GM15510 (cell line): ENCODE results near the gene DOK3.

Source experiments
- POLR2A ChIP-seq: IDR thresholded peaks from 3 replicates; pipeline ENCODE4 v1.6.1; 2011; ENCODE audit warnings: borderline replicate concordance; ENCODE audit not compliant: insufficient read length; ENCODE audit errors: extremely low read depth

DOK3 gene

DNA sequence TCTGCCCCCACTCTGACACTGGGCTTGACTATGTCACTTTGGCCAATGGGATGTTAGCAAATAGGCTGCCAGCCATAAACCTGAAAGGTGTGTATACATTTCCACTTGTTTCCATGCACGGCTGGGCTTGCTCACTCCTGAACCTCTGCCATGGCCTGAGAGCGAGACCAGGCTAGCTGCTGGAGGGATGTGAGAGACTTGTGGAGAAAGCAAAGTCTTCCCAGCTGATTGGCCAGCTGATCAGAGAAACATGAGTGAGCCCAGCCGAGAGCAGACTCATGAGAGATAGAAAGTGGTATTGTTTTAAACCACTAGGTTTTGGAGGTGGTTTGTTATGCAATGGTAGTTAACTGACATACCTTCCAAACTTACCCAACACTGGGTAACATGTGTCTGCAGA is 30.8 kb upstream of the DOK3 start:
- no peak for TF ChIP-seq POLR2A

DNA sequence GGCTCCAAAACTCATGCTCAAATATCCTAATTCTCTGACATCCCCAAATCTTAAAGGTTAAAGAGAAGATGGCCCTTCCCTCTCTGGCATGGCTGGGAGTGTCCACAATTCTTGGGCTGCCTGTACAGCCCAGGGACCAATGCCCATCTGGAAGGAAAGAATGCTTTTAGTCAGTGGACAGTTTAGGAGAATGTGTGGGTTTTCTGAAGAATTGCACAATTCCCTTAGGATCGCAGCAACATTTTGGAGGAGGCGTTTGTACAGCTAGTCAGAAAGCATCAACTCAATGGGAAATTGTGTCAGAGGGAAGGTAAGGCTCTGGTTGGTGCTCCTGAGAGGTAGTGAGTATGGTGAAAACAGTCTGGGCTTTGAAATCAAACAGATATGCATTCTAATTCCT is 29.8 kb upstream of the DOK3 start:
- no peak for TF ChIP-seq POLR2A

DNA sequence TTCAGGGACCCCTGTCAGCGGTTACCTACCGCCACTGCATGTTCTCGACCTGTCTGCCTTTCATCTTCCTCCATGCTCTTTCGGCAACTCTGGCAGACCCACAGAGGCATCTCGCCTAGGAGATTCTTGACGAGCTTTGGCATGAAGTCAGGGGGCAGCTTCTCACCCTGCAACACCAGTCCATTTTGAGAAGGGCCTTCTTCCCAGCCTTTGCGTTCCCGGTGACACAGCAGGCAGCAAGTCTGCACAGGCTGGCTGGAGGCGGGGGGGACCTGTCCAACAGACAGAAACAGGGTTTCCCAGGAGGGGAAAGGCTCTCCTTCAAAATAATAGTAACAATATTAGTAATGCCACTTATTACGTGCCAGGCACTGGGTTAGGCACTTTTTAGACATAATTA is 29.2 kb upstream of the DOK3 start:
- no peak for TF ChIP-seq POLR2A

DNA sequence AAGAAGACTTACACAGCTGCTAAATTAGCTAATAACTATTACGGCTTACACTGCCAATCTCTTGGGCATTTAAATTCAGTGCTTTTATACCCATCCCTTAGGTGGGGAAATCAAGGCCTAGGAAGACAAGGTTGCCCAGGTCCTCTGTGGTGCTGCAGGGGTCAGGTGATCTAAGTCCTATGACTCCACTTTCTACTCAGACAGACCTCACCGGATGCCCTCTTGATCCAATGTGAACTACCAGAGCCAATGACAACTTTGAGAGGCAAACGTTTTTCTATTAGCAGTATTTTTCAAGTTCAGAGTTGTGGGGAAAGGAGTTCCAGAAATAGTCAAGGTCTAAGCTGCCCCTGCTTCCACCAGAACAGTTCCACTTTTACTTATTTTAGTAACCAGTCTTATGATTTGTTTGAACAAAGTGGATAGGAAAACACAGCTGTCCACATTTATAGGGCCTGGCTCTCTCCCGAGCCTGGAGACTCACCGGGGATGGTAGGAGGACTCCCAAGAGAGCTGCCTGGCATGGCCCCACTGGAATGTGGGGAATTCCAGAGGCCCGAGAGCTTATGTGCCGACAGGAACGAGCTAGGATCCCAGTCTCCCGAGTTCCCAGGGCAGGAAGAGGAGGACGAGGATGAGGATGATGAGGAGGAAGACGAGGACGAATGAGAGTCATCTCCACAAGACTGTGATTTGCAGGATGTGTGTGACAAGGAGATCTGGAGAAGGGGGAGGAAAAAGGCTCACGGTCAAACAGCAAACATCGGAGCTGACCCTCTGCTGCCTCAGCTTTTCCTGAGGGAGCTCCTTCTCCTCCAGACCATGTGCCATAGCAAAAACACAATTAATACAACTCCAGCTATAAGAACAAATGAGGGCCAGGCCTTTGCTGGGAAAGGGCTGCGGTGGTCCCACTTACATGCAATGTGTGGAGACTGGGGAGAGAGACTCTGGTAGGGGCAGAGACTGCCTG is 28.0 kb upstream of the DOK3 start:
- TF ChIP-seq POLR2A, result no peak

DNA sequence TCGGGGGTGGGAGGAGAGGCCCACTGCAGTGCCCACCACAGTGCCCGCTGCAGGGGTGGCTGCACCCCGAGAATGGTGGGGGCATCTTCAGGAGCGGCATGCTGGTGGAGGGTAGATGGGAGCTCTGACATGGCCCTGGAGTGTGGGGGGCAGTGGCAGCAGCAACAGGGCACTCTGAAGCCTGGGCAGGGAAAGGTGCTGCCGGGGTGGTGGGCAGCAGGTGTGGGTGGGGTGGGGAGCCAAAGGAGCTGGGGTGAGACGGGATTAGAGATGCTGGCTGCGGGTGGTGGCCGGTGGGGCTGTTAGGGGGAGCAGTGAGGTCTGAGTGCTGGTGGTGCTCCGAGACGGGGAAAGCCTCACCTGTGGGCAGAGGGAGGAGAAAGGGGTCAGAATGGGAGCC is 26.8 kb upstream of the DOK3 start:
- TF ChIP-seq POLR2A, result no peak

DNA sequence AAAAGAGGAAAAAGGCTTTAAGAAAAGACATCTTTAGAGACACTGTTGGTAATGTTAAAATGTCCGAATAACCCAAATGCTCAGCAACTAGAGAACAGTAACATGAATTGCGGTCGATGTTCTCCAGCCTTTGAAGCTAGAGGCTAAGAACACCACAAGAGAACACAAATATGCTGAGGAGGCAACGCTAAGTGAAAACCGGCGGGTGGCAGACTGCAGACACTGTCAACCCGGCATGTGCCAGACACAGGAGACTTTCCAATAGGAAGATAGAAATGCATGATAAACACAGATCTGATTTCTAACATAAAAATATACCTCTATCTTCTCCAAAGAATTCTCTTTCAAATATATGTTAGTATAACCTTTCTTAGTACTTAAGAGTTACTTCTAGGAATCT is 25.5 kb upstream of the DOK3 start:
- no peak for TF ChIP-seq POLR2A

DNA sequence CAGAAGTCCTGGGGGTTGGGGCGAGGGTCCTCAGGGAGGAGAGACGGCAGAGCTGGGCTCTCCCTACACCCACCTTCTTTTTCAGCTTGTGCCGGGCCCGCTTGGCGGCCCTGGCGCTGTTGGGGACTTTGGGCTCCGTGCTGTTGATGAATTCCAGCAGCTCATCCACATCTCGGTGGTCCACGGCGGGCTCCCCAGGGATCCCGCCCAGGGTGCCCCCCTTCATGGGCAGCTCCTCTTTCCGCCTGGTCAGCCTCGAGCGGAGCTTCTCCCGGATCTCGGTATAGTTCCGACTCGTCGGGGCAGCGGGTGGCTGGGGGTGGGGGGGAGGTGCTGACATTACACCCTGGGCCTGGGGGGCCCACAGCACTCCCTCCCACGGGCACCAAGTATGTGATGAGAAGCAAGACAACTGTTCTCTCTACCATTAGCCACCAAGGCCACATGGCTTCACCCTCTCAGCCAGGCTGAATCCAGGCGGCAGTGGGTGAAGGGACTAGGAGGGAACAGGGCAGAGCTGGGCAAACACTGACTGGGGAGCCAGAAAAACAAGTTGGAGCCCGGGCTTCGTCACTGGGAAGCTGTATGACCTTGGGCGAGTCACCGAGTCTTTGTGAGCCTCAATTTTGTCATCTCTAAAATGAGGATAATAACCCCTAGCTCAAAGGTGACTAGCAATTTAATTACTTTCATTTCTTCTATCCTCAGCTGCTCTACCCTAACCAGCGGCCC is 21.7 kb upstream of the DOK3 start:
- no peak for TF ChIP-seq POLR2A

DNA sequence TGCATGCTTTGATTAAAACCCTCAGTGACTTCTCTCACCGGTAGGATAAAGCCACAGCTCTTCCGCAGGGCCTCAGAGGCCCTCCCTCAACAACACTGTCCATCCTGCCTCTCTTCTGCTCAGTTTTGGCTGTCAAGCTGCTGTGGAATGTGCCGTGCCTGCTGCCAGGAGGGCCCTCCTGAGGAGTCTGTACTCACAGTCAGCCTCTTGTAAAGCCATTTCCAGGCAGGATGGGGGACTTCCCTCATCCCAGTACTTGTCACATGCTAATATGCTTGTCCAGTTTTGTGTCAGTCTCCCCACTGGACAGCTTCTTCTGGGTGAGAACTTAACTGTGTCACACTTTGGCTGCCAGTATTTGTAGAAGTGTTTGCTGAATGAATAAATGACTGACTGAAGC is 21.0 kb upstream of the DOK3 start:
- TF ChIP-seq POLR2A, result no peak

DNA sequence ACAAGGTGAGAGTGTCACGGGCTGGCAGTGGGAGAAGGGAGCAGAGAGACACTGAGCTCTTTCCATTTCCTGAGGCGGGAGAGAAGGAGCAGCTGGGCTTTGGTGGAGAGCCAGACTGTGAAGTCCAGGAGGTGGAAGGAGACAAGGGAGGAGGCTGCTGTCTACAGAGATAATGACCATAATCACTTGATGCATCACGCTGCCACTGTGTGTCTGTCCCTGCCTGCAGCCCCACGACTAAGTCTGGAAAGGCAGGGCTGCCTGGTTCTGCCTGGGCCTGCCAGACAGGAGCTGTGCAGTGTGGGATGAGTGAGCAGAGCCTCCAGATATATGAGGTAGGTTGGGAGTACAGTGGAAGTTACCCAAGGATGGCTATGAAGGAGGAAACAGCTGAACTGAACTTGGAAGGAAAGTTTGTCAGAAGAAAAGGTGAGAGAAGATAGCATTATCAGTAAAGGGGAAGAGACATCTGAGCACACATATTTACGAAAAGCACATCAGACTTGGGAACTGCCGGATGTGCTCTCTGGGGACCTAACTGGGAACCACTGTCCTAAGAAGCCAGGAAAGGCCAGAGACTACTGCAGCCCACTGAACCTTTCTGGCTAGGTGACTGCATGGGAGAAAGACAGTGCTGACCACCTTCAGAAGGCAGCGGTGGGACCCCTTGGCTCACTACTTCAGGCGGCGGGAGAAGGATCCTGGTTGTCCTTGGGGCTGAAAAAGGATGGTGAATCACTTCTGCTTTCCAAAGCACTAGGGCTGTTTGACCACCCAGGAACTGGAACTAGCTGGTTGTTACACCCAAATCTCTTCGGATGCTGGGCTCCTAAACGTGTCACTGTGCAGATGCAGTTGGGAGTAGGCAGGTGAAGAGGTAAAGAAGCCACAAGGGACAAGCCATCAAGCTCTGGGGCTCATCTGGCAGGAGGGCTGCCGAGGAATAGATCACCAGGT is 19.9 kb upstream of the DOK3 start:
- no peak for TF ChIP-seq POLR2A

DNA sequence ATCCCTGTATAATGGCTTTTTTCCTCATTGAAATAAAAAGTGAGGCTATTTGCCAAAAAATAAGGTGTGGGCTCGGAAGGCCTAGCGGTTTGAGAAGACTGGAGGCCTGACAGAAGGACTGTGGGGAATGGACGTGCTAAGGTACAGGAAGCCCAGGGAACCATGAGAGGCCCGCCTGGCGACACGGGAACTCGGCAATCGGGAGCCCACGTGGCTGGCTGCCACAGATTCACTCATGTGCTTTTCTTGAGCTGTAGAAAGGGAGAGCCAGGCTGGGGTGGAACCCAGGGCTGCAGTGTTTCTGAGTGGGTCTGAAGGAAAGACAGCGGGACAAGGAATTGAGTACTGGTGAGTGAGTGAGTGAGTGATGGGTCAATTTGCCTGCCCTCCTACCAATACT is 19.0 kb upstream of the DOK3 start:
- no peak for TF ChIP-seq POLR2A

DNA sequence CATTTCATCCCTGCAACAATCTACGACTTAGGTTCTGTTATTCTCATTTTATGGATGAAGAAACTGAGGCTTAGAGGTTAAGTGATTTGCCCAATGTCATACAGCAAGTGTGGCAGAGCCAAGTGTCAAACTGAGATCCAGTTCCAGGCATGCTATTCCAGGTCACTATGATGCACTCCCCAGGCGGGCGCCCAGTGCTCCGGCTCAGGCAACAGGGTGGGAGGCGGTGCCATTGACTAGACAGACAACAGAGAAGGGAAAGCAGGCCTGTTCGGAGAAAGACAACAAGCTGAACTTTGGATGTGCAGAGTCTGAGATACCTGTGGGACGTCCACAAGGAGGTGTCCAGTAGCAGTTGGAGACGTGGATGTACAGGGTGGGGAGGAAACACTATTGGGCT is 18.0 kb upstream of the DOK3 start:
- no peak for TF ChIP-seq POLR2A

DNA sequence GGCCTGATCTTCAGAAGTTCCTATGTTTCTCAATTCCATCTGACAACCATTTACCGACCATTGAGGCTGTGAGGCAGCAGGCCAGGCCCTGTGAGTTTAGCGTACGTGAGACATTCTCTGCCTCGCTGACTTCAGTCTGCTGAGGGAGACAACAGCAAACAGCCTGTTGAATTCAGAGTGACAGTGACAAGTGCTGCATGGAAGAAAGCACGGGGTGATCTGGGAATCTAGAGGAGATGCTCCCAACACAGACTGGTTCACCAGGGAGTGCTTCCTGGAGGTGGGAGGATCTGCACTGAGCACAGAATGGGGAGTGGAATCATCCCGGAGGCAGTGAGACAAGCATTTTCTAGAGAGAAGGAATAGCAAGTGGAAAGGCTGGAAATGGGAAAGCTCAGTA is 17.2 kb upstream of the DOK3 start:
- TF ChIP-seq POLR2A, result no peak

DNA sequence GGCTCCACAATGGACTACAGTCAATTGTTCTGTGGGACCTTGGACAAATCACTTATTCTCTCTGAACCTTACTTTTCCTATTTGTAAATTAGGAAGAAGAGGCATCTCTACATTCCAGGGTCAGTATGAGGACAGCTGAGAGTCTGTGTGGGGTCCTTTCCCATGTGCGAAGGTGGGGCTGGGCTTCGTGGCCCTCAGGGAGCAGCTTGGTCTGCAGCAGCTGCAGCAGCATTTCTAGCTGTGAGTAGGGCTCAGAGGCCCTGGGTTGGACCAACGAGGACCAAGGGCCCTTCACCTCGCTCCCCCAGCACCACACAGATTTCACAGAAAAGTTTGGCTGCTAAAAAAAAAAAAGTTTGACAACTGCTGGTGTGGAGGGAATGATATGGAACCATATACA is 16.6 kb upstream of the DOK3 start:
- TF ChIP-seq POLR2A, result no peak

DNA sequence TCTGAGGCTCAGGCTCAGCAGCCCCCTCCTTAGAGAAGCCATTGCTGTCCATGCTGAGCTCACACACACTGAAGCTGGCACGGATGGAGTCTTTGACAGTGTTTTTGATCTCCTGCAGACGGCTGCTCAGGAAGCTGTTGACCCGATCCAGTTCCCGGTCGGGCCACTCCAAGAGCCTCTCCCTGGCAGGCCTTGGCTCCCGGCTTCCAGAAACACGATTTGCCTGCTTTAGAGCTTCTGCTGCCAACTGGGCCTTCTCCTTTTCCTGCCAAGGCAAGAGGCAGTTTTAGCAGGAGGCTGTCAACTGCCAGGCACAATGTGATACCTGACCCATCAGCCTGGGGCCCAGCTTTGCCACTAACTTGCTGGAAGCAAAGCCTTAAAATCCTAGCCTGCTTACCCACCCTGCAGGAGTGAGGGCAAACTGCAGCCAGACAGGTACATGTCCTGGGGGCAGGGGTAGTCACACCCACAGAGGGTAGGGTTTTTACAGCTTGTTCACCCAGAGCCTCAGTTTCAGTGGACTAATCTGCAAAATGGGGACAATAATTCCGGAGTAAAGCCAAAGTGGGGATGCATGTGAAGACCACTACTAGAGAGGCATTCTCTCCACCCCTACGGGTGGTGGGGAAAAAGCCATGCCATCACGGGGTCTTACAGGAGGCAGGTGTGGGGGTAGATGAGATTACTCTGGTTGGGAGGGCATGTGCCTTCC is 15.5 kb upstream of the DOK3 start:
- TF ChIP-seq POLR2A, result no peak
